Activated CD8-positive, alpha-beta memory T cell treated with anti-CD3 and anti-CD28 coated beads, Interleukin-2, amount 50 U/mL, for 24 hours (primary cell): ENCODE measurements around the gene FOXP1.

Experiments
- DNase-seq: peaks from one replicate; pipeline ENCODE4 v3.0.0-alpha.2; 2020; ENCODE audit errors: extremely low read depth

Gene FOXP1

DNA sequence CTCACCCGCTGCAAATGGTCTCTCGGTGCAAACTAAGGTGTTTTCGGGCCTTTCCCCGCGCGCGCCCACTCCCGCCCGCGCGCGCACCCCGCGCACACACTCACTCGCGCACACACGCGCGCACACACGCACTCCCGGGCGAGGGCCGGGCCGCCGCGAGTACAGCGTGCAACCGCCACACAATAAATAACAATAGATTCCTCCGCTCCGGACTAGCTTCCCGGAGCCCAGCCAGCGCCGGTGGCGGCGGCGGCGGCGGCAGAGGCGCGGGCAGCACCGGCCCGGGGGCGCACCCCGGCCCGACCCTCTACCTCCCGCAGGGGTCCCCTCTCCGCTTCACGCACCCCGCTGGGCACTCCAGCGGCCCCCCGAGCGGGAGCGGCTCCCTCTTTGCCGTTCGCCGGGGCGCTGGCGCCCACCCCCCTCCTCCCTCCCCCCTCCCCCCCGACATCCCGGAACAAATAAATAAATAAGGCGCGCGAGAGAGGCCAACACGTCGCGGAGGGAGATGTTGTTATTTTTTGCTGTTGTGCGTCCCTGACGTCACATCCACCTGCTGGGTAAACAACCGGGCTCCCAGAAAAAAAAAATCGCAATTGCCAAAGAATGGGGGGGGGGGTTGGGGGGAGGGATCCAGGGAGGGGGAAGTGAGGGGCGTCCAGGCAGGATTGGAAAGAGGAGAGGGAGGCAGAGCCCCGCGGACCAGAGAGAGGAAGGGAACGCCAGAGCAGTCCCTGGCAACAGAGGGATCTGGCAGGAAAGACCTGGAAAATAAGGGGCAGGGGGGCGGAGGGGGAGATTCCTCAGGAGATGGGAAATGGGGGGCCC, at the start of gene FOXP1:
TSS of gene FOXP1 (minus strand) at position 163 of the 828 bp plus-strand sequence. CDS start 385,347 bp downstream, outside the sequence.
- DNase-seq, result no peak

GRCh38 chr3:71629711-71630110, 46.2 kb upstream of the FOXP1 start:
- no peak for DNase-seq

DNA sequence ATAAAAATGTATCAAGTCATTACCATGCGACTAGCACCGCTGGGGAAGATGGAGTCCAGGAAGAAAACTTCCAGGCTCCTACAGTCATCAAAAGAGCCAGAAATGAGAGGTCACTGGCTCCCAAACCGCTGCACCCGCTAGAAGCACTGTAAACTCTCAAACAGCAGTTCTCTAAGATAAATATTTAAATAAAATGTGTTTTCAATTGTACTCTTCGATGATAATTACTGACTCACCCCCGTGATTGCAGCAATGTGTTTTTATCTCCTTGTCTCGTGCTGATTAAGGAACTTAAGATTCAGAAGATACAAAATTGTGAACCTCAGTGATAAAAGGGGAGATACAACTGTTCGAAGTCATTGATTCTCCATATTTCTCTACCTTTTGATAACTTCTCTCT, 45.8 kb upstream of the FOXP1 start:
- DNase-seq, result no peak

DNA sequence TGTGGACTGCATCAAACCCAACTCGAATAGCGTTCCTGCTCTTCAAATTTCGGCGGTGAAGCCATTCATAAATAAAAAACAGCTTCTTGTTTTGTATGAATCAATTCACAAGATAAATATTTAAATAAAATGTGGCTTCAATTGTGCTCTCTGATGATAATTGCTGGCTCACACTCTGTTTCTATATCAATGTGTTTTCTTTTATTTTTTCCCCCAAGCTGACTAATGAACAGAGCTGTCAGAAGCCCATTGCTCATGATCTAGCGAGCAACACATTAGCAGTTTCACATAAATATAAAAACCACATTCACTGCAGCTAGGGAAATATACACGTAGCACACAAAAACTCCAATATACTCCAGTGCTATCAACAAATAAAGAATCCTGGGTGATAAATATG, 45.0 kb upstream of the FOXP1 start:
- no peak for DNase-seq

DNA sequence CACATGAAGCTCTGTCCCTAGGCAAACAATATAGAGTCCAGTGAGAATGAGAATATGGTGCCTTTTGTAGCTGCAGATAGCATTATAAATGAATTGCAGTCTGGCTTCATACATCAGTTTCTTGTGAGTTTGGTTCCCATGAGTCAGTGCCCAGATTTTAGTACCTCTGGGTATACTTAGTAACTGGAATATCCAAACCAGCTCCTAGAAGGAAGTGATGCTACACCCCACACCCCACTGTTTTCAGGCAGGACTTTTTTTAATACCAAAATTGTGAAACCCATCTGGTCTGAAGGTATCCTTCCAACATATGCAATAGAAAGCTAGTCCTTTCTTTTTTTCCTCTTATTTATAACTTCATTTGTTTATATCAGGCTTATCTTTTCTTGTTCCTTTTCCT, 42.1 kb upstream of the FOXP1 start:
- DNase-seq, result no peak

GRCh38 chr3:71621825-71622537, 38.5 kb upstream of the FOXP1 start:
- no peak for DNase-seq

- no peak for DNase-seq
These were observed 35.0 kb upstream of the FOXP1 start for GRCh38 chr3:71618538-71618937.

DNA sequence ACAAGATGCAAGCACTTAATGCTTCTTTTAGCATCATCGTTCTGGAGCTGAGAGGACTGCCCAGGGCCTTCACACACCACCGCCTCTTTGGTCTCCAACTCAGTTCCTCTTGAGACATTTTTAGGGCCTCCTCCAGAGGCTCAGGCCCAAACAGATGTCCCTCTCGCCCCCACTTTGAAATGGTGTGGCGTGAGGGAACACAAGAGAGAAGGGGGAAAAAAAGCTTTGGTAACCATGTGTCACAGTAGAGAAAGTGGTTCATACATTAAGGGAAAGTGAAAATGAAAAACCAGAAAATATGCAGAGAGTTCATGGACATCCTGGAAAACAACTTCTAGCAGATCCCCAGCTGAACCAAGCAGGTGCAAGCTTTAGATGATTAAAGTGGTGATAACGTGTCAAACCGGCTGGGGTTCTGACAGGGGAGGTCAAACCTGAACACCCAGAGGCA, 33.1 kb upstream of the FOXP1 start:
- DNase-seq, result no peak

DNA sequence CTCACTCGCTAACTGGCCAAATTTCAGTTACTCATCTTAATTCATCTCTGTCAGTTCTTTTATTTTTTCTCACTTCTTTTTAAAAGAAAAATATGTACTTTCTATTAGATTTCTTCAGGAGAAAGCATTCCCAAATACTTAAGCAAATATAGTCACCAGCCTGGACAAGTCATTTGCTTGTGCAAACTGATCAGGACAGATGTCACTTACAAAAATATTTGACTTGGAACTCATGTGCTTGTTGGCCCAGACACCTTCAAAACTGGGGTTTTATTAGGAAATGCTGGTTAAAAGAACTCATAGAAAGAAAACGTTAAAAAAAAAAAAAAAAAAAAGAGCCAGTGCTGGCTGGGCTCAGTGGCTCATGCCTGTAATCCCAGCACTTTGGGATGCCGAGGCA, 31.3 kb upstream of the FOXP1 start:
- no peak for DNase-seq

- DNase-seq, result no peak
These were observed 30.9 kb upstream of the FOXP1 start for GRCh38 chr3:71614426-71614825.

DNA sequence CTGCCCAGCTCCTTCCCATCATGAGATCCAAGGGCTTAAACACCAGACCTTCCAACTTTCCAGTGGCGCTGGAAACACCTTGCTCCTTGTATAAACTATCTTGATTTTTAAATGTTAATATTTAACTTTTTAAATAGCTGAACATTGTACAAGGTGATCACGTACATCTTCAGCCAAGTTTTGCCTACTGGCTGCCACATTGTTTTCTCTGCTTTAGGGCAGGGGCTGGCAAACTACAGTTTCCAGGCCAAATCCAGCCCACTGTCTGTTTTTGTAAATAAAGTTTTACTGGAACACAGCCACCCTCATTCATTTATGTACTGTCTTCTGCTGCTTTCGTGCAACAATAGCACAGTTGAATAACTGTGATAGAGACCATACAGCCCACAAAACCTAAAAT, 27.6 kb upstream of the FOXP1 start:
- DNase-seq, result no peak

DNA sequence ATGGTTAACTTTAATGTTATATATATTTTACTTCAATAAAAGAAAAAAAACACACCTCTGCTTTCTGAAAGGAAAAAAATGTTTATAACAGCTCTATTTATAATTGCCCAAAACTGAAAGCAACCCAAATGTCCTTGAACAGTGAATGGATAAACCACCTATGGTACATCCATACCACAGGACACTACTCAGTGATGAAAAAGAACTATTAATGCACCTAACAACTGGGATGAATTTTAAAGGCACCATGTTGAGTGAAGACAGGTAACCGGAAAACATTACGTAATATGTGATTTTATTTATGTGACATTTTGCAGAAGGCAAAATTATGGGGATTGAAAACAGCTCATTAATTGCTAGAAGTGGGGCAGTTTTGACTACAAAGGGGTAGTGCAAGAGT, 23.8 kb upstream of the FOXP1 start:
- DNase-seq, result no peak

GRCh38 chr3:71606582-71606981, 23.1 kb upstream of the FOXP1 start:
- DNase-seq, result no peak

DNA sequence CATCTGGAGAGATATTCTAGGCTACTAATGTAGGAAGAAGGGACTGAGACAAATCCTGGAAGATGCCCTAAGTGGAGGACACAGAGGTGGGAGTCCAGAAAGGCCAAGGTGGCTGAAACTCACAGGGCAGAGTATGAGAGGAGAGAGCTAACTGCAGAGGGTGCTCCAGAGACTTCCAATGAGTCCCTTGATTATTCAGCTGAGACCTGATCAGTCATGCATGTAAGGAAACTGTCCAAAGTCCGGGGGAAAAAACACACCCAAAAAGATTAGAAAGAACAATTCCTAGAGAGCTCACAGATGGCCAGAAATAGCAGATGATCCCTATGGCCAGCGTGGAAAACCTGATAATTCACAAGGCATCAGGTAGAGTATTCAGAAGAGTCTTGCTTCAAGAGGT, 18.7 kb upstream of the FOXP1 start:
- no peak for DNase-seq

DNA sequence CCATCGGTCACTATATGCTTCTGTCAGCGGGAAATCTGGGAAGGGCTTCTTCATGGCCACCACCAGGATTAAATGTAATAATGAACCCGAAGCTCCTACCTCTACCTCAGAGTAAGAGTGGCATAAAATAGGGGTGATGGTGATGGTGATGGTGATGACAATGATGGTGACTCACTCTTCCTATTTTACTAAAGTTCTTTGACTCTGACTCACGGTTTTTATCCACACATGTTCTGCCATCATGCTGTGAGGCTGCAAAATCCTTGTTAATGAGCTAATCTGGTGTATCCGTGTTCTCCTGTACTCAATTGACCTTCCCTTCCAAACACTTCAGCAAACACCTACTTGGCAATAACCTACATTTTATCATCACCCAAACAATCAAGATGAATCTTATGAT, 18.3 kb upstream of the FOXP1 start:
- no peak for DNase-seq

DNA sequence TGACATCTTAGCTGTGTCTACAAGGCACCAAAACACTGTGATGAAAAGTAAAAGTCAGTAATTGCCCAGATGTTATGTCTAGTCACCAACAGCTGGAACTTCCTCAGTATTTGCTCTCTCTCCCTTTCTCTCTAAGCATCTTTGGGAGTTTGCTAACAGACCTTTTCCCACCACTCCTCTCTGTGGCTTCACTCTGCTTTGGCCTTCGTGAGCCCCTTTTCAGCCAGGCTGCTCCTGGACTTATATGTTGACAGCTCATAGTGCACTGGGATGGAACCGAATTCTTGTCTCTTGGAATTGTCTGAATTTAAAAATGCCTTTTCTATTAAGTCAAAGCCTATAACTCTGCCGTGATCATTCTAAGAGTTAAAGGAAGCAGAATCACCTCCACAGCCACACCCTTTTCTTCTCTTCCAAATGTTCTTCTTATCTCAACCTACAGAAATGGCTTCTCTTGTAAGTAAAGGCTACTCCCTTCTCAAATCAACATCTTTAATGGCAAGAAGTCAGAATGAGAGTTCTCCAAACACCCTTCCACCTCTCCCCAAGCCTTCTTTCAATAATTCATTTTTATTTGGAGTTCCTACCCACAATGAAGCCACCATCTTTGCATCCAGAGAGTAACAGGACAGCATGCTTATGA, 17.2 kb upstream of the FOXP1 start:
- DNase-seq, result no peak

- DNase-seq, result no peak
These were observed 15.9 kb upstream of the FOXP1 start for GRCh38 chr3:71599416-71599815.

GRCh38 chr3:71598292-71598691, 14.8 kb upstream of the FOXP1 start:
- DNase-seq, result no peak

GRCh38 chr3:71597286-71597685, 13.8 kb upstream of the FOXP1 start:
- DNase-seq, result no peak

- no peak for DNase-seq
These were observed 9.6 kb upstream of the FOXP1 start for GRCh38 chr3:71593106-71593505.

DNA sequence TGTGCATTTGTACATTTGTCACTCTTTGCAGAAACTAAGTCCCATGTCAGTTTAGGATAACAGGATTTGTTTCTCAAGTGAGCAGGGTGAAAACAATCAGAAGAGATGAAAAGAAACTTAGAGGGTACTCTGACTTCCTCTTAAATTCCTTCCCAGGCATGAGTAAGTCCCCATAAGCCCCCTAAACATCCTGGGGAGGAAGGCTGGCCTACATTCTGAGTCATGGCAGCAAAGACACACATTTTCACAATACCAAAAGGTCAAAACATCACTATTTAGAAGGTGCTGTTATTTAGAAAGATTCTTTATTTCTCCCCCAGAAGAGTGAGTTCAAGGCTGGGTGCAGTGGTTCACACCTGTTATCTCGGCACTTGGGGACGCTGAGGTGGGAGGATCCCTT, 7.6 kb upstream of the FOXP1 start:
- no peak for DNase-seq

GRCh38 chr3:71589132-71589531, 5.6 kb upstream of the FOXP1 start:
- no peak for DNase-seq

GRCh38 chr3:71587958-71588357, 4.4 kb upstream of the FOXP1 start:
- no peak for DNase-seq
